Measurements from ENCODE around the gene CYP27B1. TPM values are rescaled to one million over a fixed set of nuclear protein-coding genes. Genes with fewer than 3 reads are reported as not detected.

The CYP27B1 gene, protein sequence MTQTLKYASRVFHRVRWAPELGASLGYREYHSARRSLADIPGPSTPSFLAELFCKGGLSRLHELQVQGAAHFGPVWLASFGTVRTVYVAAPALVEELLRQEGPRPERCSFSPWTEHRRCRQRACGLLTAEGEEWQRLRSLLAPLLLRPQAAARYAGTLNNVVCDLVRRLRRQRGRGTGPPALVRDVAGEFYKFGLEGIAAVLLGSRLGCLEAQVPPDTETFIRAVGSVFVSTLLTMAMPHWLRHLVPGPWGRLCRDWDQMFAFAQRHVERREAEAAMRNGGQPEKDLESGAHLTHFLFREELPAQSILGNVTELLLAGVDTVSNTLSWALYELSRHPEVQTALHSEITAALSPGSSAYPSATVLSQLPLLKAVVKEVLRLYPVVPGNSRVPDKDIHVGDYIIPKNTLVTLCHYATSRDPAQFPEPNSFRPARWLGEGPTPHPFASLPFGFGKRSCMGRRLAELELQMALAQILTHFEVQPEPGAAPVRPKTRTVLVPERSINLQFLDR
- total RNA-seq (1 to 10 TPM in 1 of 2 donors, under 1 TPM in 1; 0.05 to 1.6 TPM), polyA plus RNA-seq (under 1 TPM; 0.06 to 0.28 TPM)

DNA sequence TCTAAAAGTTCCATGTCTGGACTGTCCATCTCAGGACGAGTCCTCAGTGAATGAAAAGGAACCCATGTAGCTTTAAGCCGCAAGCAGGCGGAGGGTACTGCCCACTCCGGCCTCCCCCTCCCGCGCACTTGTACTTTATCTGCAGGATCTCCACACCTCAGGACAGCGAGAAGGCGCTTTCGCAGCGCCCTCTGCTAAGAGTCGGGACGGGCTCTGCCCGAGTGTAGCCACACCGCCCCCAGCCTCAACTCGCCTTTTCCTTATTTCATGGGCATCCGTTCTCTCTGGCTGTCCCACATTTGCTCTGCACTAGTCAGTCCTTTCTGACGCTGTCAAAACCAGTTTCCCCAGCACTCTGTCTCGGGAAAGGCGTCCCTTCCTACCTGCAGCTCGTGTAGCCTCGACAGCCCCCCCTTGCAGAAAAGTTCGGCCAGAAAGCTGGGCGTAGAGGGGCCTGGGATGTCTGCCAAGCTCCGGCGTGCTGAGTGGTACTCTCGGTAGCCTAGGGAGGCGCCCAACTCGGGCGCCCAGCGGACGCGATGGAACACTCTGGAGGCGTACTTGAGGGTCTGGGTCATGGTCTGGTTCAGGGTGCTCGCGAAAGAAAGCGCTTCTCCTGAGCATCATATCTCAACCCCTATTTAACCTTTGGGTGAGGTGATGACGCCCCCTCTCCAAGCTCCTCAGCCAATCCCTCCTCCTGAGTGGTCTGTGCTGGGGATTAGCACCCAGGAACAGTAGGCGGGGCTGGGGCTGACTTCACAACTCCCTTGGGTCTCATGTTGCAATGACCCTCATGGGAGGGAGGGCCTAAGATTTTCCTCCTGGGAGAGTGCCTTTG lies at the start of gene CYP27B1:
TSS of gene CYP27B1 (minus strand) at position 615 of the 841 bp plus-strand sequence. CDS start at position 578, 37 bp downstream.
- no peak within 1 kb of the TSS for H3K27ac ChIP-seq (ENCODE audit: low read depth in 1 of 2, low read length in 2 of 2)
- no peak for TF ChIP-seq MAX (IDR thresholded peaks at IDR 0.05)
- TF ChIP-seq FOXA1 (IDR thresholded peaks at IDR 0.05) = no peak
- no peak for TF ChIP-seq RXRA (IDR thresholded peaks at IDR 0.05)
- no peak for TF ChIP-seq RAD21 (IDR thresholded peaks at IDR 0.05)
- TF ChIP-seq HNF4A (conservative IDR thresholded peaks at IDR 0.05) = no peak
- TF ChIP-seq, protein P1, sequence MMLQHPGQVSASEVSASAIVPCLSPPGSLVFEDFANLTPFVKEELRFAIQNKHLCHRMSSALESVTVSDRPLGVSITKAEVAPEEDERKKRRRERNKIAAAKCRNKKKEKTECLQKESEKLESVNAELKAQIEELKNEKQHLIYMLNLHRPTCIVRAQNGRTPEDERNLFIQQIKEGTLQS (IDR thresholded peaks at IDR 0.05) = no peak
- no peak for TF ChIP-seq TAF1 (conservative IDR thresholded peaks at IDR 0.05)
- no peak for TF ChIP-seq FOXA2 (IDR thresholded peaks at IDR 0.05)
- no peak for TF ChIP-seq SP1 (IDR thresholded peaks at IDR 0.05)
- no peak for TF ChIP-seq NR2F2 (IDR thresholded peaks at IDR 0.05)
- H3K27me3 ChIP-seq (ENCODE audit: control insufficient read depth in 4 of 4, insufficient read depth in 4 of 4, low read length in 3 of 4) = peaks cover 0 to 14% (median 6%) of the 10 kb centered on the region in 4 donors
- DNase-seq (ENCODE audit: low spot score) = no peak
- peaks cover 8 to 19% (median 14%) of the 10 kb centered on the region in 4 donors for H3K36me3 ChIP-seq (ENCODE audit: control insufficient read depth in 4 of 4, insufficient read depth in 3 of 4, low read depth in 1 of 4, low read length in 3 of 4)
- H3K9me3 ChIP-seq (ENCODE audit: control insufficient read depth in 4 of 4, low read length in 3 of 4) = no peaks in the 10 kb centered on the region
- H3K9ac ChIP-seq (ENCODE audit: low read depth in 1 of 2, low read length in 2 of 2) = no peak within 1 kb of the TSS
- H3K4me3 ChIP-seq (ENCODE audit: low read depth in 1 of 3, low read length in 3 of 3) = peak within 1 kb of the TSS in 1 of 3 donors; percentile 42
- 11% methylated on average over 38 of the region's 38 CpGs for WGBS
- H3K4me1 ChIP-seq (ENCODE audit: control insufficient read depth in 4 of 4, insufficient read depth in 4 of 4, low read length in 3 of 4) = peaks cover 11 to 34% (median 28%) of the 10 kb centered on the region in 4 donors

DNA sequence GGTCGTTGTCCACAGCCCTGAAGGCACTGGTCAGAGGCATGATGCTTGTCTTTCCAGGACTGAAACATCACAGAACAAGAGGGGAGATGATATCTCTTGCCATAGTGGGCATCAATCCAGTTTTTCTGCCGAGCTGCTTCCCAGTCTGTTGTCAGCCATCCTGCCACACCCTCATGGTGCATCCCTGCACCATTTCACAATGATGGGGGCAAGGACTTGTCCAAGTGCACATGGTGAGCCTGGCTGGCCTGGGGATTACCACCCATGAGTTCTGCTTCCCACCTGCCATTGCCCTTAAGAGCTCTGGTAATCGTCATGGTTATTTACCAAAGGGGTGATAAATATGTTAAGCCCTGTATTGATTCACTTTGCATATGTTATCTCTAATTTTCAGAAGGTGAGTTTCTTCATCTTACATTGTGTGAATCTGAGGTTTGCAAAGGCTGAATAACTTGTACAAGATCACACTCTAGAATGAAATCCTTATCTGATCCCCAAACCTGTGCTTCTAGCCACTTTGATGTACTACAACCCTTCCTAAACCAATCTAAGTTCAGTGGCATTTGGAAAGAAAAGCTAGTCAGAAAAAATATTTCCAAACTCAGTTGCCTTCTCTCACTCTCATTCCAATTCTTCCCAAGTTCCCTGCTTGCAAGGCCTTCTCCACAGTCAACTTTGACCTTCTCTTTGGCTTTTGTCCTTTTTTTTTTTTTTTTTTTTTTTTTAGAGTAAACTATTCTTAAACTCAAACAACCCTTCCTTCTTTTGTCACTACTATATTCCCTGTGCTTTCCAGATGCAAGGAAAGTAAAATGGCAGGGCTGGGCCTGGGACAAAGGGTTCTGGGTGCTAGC lies 49.4 kb upstream of the CYP27B1 start:
- no peak for DNase-seq (ENCODE audit: low spot score)
- H3K27me3 ChIP-seq (ENCODE audit: control insufficient read depth in 4 of 4, insufficient read depth in 4 of 4, low read length in 3 of 4) = no peaks in the 10 kb centered on the region
- H3K9ac ChIP-seq (ENCODE audit: low read depth in 1 of 2, low read length in 2 of 2) = no peak overlapping the region
- WGBS = 49% methylated on average over 3 of the region's 3 CpGs
- TF ChIP-seq GABPA (IDR thresholded peaks at IDR 0.05 in 1 of 2, conservative IDR thresholded peaks at IDR 0.05 in 1 of 2) = no peak
- TF ChIP-seq, protein P1 (IDR thresholded peaks at IDR 0.05) = no peak
- peak; percentile 56 for TF ChIP-seq NR2F2 (IDR thresholded peaks at IDR 0.05)
- no peak for TF ChIP-seq HNF4A (conservative IDR thresholded peaks at IDR 0.05)
- H3K36me3 ChIP-seq (ENCODE audit: control insufficient read depth in 4 of 4, insufficient read depth in 3 of 4, low read depth in 1 of 4, low read length in 3 of 4) = peaks cover 0 to 14% (median 3%) of the 10 kb centered on the region in 4 donors
- no peak overlapping the region for H3K4me3 ChIP-seq (ENCODE audit: low read depth in 1 of 3, low read length in 3 of 3)
- H3K27ac ChIP-seq (ENCODE audit: low read depth in 1 of 2, low read length in 2 of 2) = no peak overlapping the region
- no peaks in the 10 kb centered on the region for H3K9me3 ChIP-seq (ENCODE audit: control insufficient read depth in 4 of 4, low read length in 3 of 4)
- H3K4me1 ChIP-seq (ENCODE audit: control insufficient read depth in 4 of 4, insufficient read depth in 4 of 4, low read length in 3 of 4) = peaks cover 2 to 19% (median 10%) of the 10 kb centered on the region in 4 donors

All from liver (tissue), 9 donors.